ENCODE data around the gene TTC39C.
A peak's percentile ranks its signal among the peaks of the same experiment; 100 is the strongest.
"Not testable (repeated sequence)": the region's sequence is repeated elsewhere in the genome, so short reads cannot be mapped to it uniquely, and the experiment has no call there.

Gene TTC39C

DNA sequence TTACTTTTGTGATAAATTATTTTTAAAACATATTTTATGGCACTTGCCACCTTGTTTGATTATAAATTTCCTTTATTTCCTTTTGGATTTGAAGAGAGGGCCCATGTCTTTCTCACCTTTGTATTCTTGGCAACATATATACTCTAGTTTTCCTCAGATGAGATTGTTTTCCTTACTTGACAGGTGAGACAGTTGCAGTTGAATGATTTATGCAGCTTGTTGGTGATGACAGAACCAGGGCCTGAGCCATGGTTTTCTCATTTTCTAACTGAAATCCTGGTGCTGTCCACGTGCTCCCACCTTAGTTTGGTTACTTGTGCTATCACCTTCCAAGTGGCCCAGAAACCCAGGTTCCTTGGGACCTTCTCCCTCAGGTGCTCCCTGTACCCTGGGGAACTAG is 58.2 kb downstream of the TTC39C start:
- no peak overlapping the region for H3K27ac ChIP-seq (ENCODE audit: low read length)
- H2AFZ ChIP-seq (ENCODE audit: low read depth, low read length): no peak overlapping the region
- no peaks in the 10 kb centered on the region for H3K79me2 ChIP-seq (ENCODE audit: insufficient read depth, low read length)
- peaks cover 30% of the 10 kb centered on the region for H3K36me3 ChIP-seq (ENCODE audit: insufficient read depth, low read length)
- H3K4me3 ChIP-seq (ENCODE audit: low read depth in 1 of 2, low read length in 2 of 2): no peak overlapping the region
- no peak overlapping the region for H3K9ac ChIP-seq (ENCODE audit: low read depth, low read length)
- no peak for DNase-seq
- peaks cover 14% of the 10 kb centered on the region; the same call in 1 of the 2 replicates for H4K20me1 ChIP-seq (ENCODE audit: insufficient read depth, low read length)
- no peak overlapping the region for H3K4me2 ChIP-seq (ENCODE audit: insufficient read depth, low read length)
- H3K9me3 ChIP-seq (ENCODE audit: insufficient read depth, low read length, severe bottlenecking): no peaks in the 10 kb centered on the region
- TF ChIP-seq EZH2 (IDR thresholded peaks at IDR 0.05; ENCODE audit: borderline replicate concordance, low read depth, low read length, severe bottlenecking) (no peak), CTCF (IDR thresholded peaks at IDR 0.05; ENCODE audit: borderline replicate concordance, extremely low read depth, low read length, poor library complexity, severe bottlenecking) (no peak)
- no peaks in the 10 kb centered on the region for H3K4me1 ChIP-seq (ENCODE audit: insufficient read depth, low read length)
- ATAC-seq (ENCODE audit: insufficient read depth, low read depth): no peak
- H3K27me3 ChIP-seq (ENCODE audit: insufficient read depth, low read length, poor library complexity): no peaks in the 10 kb centered on the region

DNA sequence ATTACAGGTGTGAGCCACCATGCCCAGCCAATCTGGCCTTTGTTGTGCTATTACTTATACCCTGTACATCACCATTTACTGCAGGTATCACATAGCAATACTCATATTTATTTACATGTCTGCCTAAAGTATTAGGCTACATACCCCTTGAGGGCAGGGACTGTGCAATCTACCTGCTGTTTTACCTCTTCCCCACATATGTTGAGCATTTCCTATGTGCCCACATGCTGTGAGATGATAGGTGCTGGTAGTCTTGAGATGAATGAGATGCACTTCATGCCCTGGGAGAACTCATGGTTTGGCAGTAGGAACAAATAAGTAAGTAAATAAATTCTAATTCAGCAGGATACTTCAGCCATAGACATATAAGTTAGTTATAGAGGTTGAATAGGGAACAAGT is 59.2 kb downstream of the TTC39C start:
- H3K4me1 ChIP-seq (ENCODE audit: insufficient read depth, low read length): no peaks in the 10 kb centered on the region
- no peaks in the 10 kb centered on the region for H3K27me3 ChIP-seq (ENCODE audit: insufficient read depth, low read length, poor library complexity)
- H3K4me2 ChIP-seq (ENCODE audit: insufficient read depth, low read length): no peak overlapping the region
- peaks cover 28% of the 10 kb centered on the region for H3K36me3 ChIP-seq (ENCODE audit: insufficient read depth, low read length)
- H3K79me2 ChIP-seq (ENCODE audit: insufficient read depth, low read length): no peaks in the 10 kb centered on the region
- no peak overlapping the region for H3K9ac ChIP-seq (ENCODE audit: low read depth, low read length)
- H3K27ac ChIP-seq (ENCODE audit: low read length): no peak overlapping the region
- H3K9me3 ChIP-seq (ENCODE audit: insufficient read depth, low read length, severe bottlenecking): no peaks in the 10 kb centered on the region
- H3K4me3 ChIP-seq (ENCODE audit: low read depth in 1 of 2, low read length in 2 of 2): no peak overlapping the region
- no peak for TF ChIP-seq CTCF (IDR thresholded peaks at IDR 0.05; ENCODE audit: borderline replicate concordance, extremely low read depth, low read length, poor library complexity, severe bottlenecking)
- no peak for TF ChIP-seq EZH2 (IDR thresholded peaks at IDR 0.05; ENCODE audit: borderline replicate concordance, low read depth, low read length, severe bottlenecking)
- no peak for ATAC-seq (ENCODE audit: insufficient read depth, low read depth)
- DNase-seq: no peak
- H4K20me1 ChIP-seq (ENCODE audit: insufficient read depth, low read length): peaks cover 12% of the 10 kb centered on the region; the same call in 1 of the 2 replicates
- no peak overlapping the region for H2AFZ ChIP-seq (ENCODE audit: low read depth, low read length)

GRCh38 chr18:24074757-24075156 is 60.2 kb downstream of the TTC39C start:
- ATAC-seq (ENCODE audit: insufficient read depth, low read depth): not testable (repeated sequence)

GRCh38 chr18:24075767-24076597 is 61.4 kb downstream of the TTC39C start:
- H3K79me2 ChIP-seq (ENCODE audit: insufficient read depth, low read length): no peaks in the 10 kb centered on the region
- H2AFZ ChIP-seq (ENCODE audit: low read depth, low read length): no peak overlapping the region
- H3K27me3 ChIP-seq (ENCODE audit: insufficient read depth, low read length, poor library complexity): no peaks in the 10 kb centered on the region
- TF ChIP-seq EZH2 (IDR thresholded peaks at IDR 0.05; ENCODE audit: borderline replicate concordance, low read depth, low read length, severe bottlenecking) (no peak), CTCF (IDR thresholded peaks at IDR 0.05; ENCODE audit: borderline replicate concordance, extremely low read depth, low read length, poor library complexity, severe bottlenecking) (peak; percentile 15)
- H3K4me3 ChIP-seq (ENCODE audit: low read depth in 1 of 2, low read length in 2 of 2): no peak overlapping the region
- H3K9me3 ChIP-seq (ENCODE audit: insufficient read depth, low read length, severe bottlenecking): no peaks in the 10 kb centered on the region
- no peak overlapping the region for H3K27ac ChIP-seq (ENCODE audit: low read length)
- peak; percentile 71 for ATAC-seq (ENCODE audit: insufficient read depth, low read depth)
- no peaks in the 10 kb centered on the region for H3K4me1 ChIP-seq (ENCODE audit: insufficient read depth, low read length)
- H3K4me2 ChIP-seq (ENCODE audit: insufficient read depth, low read length): no peak overlapping the region
- peaks cover 25% of the 10 kb centered on the region for H3K36me3 ChIP-seq (ENCODE audit: insufficient read depth, low read length)
- no peak overlapping the region for H3K9ac ChIP-seq (ENCODE audit: low read depth, low read length)
- DNase-seq: peak; percentile 25
- H4K20me1 ChIP-seq (ENCODE audit: insufficient read depth, low read length): peaks cover 12% of the 10 kb centered on the region; the same call in 1 of the 2 replicates

More at GRCh38 chr18:24074757-24075156, 60.2 kb downstream of the TTC39C start:
- H3K4me3 ChIP-seq (ENCODE audit: low read depth in 1 of 2, low read length in 2 of 2); H3K27ac ChIP-seq (ENCODE audit: low read length); H3K9me3 ChIP-seq (ENCODE audit: insufficient read depth, low read length, severe bottlenecking); DNase-seq; H2AFZ ChIP-seq (ENCODE audit: low read depth, low read length); H3K4me2 ChIP-seq (ENCODE audit: insufficient read depth, low read length); H3K79me2 ChIP-seq (ENCODE audit: insufficient read depth, low read length); H3K27me3 ChIP-seq (ENCODE audit: insufficient read depth, low read length, poor library complexity); H3K4me1 ChIP-seq (ENCODE audit: insufficient read depth, low read length); H3K9ac ChIP-seq (ENCODE audit: low read depth, low read length): not testable (repeated sequence)
- H3K36me3 ChIP-seq (ENCODE audit: insufficient read depth, low read length): peaks cover 28% of the 10 kb centered on the region
- H4K20me1 ChIP-seq (ENCODE audit: insufficient read depth, low read length): peaks cover 12% of the 10 kb centered on the region; the same call in 1 of the 2 replicates

All from DND-41 (cell line).